DMS53 (cell line): ENCODE results near the gene ZBTB2.
"Not testable (repeated sequence)": the region's sequence is repeated elsewhere in the genome, so short reads cannot be mapped to it uniquely, and the experiment has no call there.

Experiments used
- DNase-seq: peaks from one replicate; lab custom pipeline; 2025; lab: John Stamatoyannopoulos, UW

Gene ZBTB2

GRCh38 chr6:151370509-151371078, 20.8 kb downstream of the ZBTB2 start:
- DNase-seq: no peak

- no peak for DNase-seq
Observed at GRCh38 chr6:151365233-151365632, 26.1 kb downstream of the ZBTB2 start.

GRCh38 chr6:151359486-151359885, 31.9 kb downstream of the ZBTB2 start:
- DNase-seq: no peak

DNA sequence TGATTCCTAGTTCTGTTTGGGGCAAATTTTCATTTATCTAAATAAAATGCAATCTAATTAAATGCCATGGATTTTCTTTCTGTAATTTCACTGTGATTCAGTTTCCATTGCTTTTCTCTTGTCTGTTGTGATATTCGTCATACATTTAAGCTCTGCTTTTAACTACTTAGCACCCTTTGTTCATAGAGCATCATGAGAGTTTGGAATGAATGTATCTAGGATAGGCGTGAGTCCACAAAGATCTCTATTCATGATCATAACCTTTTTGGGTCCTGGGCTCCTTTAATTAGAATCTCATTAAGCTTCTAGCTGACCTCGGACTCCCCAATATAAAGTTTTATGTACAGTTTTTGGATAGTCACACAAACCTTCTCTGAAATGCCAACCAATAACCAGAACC, 32.9 kb downstream of the ZBTB2 start:
- DNase-seq: no peak

DNA sequence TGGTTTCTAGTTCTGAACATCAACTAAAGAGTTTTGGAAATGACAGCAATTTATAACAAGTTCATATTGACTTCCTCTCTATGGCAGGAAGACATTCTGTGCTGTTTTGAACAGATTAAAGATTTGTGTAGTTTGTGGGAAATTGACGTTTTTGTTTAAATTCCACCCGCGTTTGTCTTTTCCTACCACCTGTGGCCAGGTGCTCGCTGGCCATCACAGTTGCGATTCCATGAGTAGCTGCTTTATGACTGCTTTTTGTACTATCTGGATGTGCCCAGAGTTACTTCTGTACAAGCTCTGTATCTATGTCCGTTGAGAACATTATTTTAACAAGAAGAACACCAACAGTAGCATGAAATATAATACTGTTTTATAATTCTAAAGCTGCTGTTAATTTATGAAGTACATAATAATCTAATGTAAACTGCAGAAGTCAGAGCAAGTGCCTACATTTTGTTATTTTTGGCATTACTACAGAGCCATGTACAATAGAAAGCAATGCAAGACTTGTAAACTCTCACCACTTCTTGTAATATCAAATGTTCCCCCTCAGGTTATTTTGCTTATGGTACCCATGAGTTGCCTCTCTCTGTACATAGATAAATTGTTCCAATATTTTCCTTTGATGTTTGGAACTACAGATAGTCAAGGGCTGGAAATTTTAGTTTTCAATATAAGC, 33.5 kb downstream of the ZBTB2 start:
- DNase-seq: no peak

DNA sequence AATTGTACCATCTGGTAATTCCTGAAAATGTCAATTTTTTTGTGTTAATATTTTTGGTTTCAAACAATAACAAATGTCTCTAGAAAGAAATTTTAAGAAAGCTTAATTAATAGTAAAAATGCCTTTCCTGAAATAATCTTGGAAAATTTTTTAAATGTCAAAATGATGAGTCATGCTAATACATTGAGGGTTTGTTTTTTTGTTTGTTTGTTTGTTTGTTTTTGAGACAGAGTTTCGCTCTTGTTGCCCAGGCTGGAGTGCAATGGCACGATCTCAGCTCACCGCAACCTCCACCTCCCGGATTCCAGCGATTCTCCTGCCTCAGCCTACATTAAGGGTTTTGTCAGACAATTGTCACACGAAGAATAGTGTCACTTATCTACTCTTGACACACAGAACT, 34.4 kb downstream of the ZBTB2 start:
- not testable (repeated sequence) for DNase-seq

GRCh38 chr6:151353795-151354194, 37.6 kb downstream of the ZBTB2 start:
- DNase-seq: no peak

DNA sequence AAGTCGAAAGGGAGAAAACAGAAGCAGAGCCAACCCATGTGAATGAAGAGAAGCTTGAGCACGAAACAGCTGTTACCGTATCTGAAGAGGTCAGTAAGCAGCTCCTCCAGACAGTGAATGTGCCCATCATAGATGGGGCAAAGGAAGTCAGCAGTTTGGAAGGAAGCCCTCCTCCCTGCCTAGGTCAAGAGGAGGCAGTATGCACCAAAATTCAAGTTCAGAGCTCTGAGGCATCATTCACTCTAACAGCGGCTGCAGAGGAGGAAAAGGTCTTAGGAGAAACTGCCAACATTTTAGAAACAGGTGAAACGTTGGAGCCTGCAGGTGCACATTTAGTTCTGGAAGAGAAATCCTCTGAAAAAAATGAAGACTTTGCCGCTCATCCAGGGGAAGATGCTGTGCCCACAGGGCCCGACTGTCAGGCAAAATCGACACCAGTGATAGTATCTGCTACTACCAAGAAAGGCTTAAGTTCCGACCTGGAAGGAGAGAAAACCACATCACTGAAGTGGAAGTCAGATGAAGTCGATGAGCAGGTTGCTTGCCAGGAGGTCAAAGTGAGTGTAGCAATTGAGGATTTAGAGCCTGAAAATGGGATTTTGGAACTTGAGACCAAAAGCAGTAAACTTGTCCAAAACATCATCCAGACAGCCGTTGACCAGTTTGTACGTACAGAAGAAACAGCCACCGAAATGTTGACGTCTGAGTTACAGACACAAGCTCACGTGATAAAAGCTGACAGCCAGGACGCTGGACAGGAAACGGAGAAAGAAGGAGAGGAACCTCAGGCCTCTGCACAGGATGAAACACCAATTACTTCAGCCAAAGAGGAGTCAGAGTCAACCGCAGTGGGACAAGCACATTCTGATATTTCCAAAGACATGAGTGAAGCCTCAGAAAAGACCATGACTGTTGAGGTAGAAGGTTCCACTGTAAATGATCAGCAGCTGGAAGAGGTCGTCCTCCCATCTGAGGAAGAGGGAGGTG, 38.7 kb downstream of the ZBTB2 start:
- DNase-seq: no peak

- DNase-seq: no peak
Observed at GRCh38 chr6:151351731-151352130, 39.6 kb downstream of the ZBTB2 start.

DNA sequence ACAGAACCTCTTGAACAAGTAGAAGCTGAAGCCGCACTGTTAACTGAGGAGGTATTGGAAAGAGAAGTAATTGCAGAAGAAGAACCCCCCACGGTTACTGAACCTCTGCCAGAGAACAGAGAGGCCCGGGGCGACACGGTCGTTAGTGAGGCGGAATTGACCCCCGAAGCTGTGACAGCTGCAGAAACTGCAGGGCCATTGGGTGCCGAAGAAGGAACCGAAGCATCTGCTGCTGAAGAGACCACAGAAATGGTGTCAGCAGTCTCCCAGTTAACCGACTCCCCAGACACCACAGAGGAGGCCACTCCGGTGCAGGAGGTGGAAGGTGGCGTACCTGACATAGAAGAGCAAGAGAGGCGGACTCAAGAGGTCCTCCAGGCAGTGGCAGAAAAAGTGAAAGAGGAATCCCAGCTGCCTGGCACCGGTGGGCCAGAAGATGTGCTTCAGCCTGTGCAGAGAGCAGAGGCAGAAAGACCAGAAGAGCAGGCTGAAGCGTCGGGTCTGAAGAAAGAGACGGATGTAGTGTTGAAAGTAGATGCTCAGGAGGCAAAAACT, 40.1 kb downstream of the ZBTB2 start:
- no peak for DNase-seq

DNA sequence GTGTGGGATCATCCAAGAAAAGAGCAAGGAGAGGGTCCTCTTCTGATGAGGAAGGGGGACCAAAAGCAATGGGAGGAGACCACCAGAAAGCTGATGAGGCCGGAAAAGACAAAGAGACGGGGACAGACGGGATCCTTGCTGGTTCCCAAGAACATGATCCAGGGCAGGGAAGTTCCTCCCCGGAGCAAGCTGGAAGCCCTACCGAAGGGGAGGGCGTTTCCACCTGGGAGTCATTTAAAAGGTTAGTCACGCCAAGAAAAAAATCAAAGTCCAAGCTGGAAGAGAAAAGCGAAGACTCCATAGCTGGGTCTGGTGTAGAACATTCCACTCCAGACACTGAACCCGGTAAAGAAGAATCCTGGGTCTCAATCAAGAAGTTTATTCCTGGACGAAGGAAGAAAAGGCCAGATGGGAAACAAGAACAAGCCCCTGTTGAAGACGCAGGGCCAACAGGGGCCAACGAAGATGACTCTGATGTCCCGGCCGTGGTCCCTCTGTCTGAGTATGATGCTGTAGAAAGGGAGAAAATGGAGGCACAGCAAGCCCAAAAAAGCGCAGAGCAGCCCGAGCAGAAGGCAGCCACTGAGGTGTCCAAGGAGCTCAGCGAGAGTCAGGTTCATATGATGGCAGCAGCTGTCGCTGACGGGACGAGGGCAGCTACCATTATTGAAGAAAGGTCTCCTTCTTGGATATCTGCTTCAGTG, 40.8 kb downstream of the ZBTB2 start:
- DNase-seq: no peak

DNA sequence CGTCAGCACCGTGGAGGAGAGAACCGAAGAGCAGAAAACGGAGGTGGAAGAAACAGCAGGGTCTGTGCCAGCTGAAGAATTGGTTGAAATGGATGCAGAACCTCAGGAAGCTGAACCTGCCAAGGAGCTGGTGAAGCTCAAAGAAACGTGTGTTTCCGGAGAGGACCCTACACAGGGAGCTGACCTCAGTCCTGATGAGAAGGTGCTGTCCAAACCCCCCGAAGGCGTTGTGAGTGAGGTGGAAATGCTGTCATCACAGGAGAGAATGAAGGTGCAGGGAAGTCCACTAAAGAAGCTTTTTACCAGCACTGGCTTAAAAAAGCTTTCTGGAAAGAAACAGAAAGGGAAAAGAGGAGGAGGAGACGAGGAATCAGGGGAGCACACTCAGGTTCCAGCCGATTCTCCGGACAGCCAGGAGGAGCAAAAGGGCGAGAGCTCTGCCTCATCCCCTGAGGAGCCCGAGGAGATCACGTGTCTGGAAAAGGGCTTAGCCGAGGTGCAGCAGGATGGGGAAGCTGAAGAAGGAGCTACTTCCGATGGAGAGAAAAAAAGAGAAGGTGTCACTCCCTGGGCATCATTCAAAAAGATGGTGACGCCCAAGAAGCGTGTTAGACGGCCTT, 41.6 kb downstream of the ZBTB2 start:
- DNase-seq: no peak

- not testable (repeated sequence) for DNase-seq
Observed at GRCh38 chr6:151342750-151343149, 48.6 kb downstream of the ZBTB2 start.

DNA sequence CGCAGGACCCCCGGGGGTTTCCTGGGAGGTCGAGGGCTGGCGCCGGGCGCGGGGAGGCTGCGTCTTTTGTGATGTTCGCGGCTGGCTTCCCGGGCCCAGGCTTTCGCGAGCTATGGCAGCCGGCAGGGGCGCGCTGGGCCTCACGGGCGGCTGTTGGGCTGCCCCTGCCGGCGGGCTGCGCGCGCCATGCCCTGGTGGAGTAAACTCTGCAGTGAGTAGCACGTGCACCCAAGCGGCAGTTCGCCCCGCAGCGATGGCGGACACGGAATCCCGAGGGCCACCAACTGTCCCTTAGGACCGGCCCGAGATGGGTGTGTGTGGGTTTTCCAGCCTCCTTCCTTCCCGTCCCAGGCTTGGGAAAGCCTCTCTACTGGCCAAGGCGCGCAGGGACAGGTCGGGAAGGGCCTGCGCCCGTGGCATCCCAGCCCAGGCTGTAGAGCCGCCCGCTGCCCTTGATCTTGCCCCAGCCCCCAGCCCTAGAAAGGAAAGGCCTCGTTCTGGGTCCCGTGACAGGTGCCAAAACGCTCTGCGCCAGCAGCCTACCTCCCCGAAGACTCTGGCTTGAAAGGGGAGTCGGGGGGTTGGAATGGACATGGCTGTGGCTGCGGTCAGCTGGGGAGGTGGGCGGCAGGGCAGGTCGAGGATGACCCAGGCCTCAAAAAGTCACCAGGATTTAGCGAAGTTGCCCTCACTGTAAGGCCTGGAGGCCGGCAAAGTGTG, 49.7 kb downstream of the ZBTB2 start:
- no peak for DNase-seq

DNA sequence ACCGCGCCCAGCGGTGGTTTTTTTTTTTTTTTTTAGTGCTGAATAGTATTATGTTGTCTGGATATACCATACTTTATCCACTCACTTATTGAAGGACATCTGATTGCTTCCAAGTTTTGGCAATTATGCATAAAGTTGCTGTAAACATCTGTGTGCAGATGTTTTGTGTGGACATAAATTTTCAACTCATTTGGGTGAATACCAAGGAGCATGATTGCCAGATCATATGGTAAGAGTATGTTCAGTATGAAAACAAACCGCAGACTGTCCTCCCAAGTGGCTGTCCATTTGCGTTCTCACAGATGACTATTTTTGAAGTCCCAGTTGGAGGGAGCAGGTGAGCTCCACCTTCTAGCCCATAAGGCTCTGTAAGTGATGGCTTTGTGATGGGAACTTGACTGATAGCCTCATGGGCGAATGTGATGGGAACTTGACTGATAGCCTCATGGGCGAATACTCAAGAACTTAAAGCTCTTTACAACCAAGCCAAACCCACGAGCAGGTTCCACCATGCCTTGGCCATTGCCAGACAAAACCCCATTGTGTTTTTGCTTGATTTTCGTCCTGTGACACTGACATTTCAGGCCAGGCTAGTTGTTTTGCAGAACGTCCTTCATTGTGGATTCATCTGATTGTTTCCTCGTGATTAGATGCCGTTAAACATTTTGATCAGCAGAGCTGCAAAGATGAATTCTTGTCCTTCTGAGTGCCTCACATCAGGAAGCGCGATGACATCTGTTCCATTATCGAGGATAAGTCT, 51.0 kb downstream of the ZBTB2 start:
- DNase-seq: no peak

DNA sequence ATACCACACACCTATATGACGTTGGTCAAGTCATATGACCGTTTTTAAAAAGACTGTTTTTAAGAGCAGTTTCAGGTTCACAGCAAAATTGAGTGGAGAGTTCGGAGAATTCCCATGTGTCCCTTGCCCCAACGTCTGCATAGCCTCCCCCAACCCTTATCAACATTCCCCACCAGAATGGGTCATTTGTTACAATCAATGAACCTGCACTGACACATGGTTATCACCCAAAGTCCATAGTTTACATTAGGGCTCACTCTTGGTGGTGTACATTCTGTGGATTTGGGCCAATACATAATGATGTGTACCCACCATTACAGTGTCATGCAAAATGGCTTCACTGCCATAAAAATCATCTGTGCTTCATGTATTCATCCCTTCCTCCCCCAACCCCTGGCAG, 52.0 kb downstream of the ZBTB2 start:
- no peak for DNase-seq

- DNase-seq: no peak
Observed at GRCh38 chr6:151338651-151339200, 52.6 kb downstream of the ZBTB2 start.

GRCh38 chr6:151335930-151336329, 55.4 kb downstream of the ZBTB2 start:
- no peak for DNase-seq

GRCh38 chr6:151330130-151330696, 61.1 kb downstream of the ZBTB2 start:
- DNase-seq: no peak
